Measurements from ENCODE around the gene ASAP2.
A peak's percentile ranks its signal among the peaks of the same experiment; 100 is the strongest.
"Not testable (repeated sequence)": the region's sequence is repeated elsewhere in the genome, so short reads cannot be mapped to it uniquely, and the experiment has no call there.

The ASAP2 gene

GRCh38 chr2:9388950-9389911 lies 182.6 kb downstream of the ASAP2 start:
- DNase-seq: no peak

GRCh38 chr2:9390151-9390850 lies 183.7 kb downstream of the ASAP2 start:
- DNase-seq: no peak

- no peak for DNase-seq
Measured at GRCh38 chr2:9390991-9391390, 184.4 kb downstream of the ASAP2 start.

GRCh38 chr2:9391961-9392720 lies 185.5 kb downstream of the ASAP2 start:
- DNase-seq: no peak

- peak; percentile 49 for DNase-seq
Measured at GRCh38 chr2:9392898-9393765, 186.5 kb downstream of the ASAP2 start.

- no peak for DNase-seq
Measured at GRCh38 chr2:9394816-9395215, 188.2 kb downstream of the ASAP2 start.

GRCh38 chr2:9397201-9397600 lies 190.6 kb downstream of the ASAP2 start:
- DNase-seq: no peak

- not testable (repeated sequence) for DNase-seq
Measured at GRCh38 chr2:9398251-9398650, 191.6 kb downstream of the ASAP2 start.

GRCh38 chr2:9398881-9399780 lies 192.5 kb downstream of the ASAP2 start:
- DNase-seq: no peak

- DNase-seq: no peak
Measured at GRCh38 chr2:9400268-9401058, 193.9 kb downstream of the ASAP2 start.

- DNase-seq: no peak
Measured at GRCh38 chr2:9401059-9401547, 194.5 kb downstream of the ASAP2 start.

GRCh38 chr2:9401646-9402371 lies 195.2 kb downstream of the ASAP2 start:
- DNase-seq: no peak

- DNase-seq: no peak
Measured at GRCh38 chr2:9403924-9404323, 197.3 kb downstream of the ASAP2 start.

GRCh38 chr2:9404451-9404850 lies 197.8 kb downstream of the ASAP2 start:
- DNase-seq: no peak

- no peak for DNase-seq
Measured at GRCh38 chr2:9405636-9406035, 199.0 kb downstream of the ASAP2 start.

GRCh38 chr2:9406529-9407362 lies 200.1 kb downstream of the ASAP2 start:
- no peak for DNase-seq

- no peak for DNase-seq
Measured at GRCh38 chr2:9407363-9407811, 200.8 kb downstream of the ASAP2 start.

- peak; percentile 46 for DNase-seq
Measured at GRCh38 chr2:9408641-9409151, 202.1 kb downstream of the ASAP2 start.

All from femur (tissue), 1 donor.